RWPE1 (cell line): ENCODE results near the gene TBC1D32.

ENCODE experiments used
- CTCF ChIA-PET: fragments of 350-600 bp; sonication (Branson Sonifier 250); formaldehyde crosslinking; extraction: SDS; loops from one replicate; lab custom pipeline; 2021; lab: Yijun Ruan, JAX
- POLR2A ChIA-PET: fragments of 400-600 bp; formaldehyde crosslinking; extraction: SDS; loops from one replicate; lab custom pipeline; 2020; ENCODE audit warnings: antibody characterized with exemption; ENCODE audit not compliant: low non-redundant PET; lab: Yijun Ruan, JAX
- DNase-seq: peaks from one replicate; pipeline ENCODE4 v3.0.0; 2012; ENCODE audit warnings: low spot score
- H3K27ac ChIP-seq: fragments of 450-650 bp; 2 replicates; pipeline ENCODE4 v1.5.1; 2017
- TF ChIP-seq, protein P1 (sequence below): fragments of 450-650 bp; conservative IDR thresholded peaks from 2 replicates; pipeline ENCODE4 v1.5.1; 2017; ENCODE audit warnings: low read depth, mild to moderate bottlenecking

Gene TBC1D32

DNA sequence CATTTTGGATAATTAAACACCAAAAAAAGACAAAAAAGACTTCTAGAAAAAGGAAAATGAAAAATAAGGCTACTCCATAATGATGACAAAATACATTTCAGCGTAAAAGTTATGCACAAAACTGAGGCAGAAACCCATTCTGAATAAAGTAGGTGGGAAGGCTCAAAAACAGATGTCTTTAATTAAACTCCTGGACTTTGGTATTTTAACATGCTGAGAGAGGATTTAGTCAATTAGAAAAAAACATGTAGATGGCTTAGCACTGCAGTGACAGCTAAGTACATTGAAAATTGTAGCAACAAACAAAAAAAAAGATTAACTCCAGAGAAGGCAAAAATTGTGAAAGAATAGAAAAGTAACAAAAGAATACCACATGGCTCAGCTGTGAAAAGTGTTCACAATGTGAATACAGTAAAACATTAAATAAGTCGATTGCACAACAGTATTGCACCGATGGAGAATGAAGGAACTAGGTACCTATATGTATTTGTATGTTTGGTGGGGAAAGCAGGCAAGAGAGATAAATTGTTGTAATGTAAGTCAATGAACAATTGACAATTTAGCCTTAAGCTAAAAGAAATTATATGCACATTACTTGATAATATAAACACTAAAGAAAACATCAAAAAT lies 59.5 kb downstream of the TBC1D32 start:
- no peak for DNase-seq
- no peak overlapping the region for H3K27ac ChIP-seq
- TF ChIP-seq, protein P1, sequence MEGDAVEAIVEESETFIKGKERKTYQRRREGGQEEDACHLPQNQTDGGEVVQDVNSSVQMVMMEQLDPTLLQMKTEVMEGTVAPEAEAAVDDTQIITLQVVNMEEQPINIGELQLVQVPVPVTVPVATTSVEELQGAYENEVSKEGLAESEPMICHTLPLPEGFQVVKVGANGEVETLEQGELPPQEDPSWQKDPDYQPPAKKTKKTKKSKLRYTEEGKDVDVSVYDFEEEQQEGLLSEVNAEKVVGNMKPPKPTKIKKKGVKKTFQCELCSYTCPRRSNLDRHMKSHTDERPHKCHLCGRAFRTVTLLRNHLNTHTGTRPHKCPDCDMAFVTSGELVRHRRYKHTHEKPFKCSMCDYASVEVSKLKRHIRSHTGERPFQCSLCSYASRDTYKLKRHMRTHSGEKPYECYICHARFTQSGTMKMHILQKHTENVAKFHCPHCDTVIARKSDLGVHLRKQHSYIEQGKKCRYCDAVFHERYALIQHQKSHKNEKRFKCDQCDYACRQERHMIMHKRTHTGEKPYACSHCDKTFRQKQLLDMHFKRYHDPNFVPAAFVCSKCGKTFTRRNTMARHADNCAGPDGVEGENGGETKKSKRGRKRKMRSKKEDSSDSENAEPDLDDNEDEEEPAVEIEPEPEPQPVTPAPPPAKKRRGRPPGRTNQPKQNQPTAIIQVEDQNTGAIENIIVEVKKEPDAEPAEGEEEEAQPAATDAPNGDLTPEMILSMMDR: no peak
- ChIA-PET CTCF (no interaction called here), POLR2A (no interaction called here)

DNA sequence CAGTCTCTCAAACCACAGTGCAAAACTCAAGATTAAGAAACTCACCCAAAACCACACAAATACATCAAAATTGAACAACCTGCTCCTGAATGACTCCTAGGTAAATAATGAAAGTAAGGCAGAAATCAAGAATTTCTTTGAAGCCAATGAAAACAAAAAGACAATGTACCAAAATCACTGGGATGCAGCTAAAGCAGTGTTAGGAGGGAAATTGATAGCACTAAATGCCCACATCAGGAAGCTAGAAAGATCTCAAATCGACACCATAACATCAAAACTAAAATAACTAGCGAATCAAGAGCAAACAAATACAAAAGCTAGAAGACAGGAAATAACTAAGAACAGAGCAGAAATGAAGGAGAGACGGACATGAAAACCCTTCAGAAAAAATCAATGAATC lies 70.5 kb downstream of the TBC1D32 start:
- CTCF ChIA-PET: no interaction called here

DNA sequence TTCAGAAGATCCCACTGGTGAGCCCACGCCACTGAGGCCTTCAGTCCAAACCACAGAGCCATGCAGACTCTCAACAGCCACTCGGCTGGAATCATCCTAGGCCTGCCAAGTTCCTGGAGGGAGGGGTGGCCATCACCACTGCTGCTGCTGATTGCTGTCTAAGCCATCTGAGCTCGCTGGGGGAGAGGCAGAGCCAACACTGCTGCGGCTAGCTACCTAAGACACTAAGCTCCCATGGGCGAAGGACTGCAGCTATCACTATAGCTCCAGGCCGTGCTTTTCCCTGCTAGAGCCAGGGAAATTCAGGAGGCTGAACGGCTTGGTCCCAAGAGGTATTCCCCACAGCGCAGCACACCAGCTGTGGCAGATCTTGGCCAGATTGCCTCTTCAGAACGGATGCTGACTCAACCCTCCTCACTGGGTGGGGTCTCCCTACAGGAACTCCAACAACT lies 73.6 kb downstream of the TBC1D32 start:
- DNase-seq: no peak
- ChIA-PET POLR2A (no interaction called here), CTCF (no interaction called here)
- H3K27ac ChIP-seq: peak overlapping the region; percentile 27
- TF ChIP-seq, protein P1: no peak

More for the DNA sequence above, 70.5 kb downstream of the TBC1D32 start:
- TF ChIP-seq, protein P1: no peak
- H3K27ac ChIP-seq: no peak overlapping the region
- DNase-seq: no peak
- POLR2A ChIA-PET: no interaction called here

- TF ChIP-seq, protein P1: no peak
- POLR2A ChIA-PET: no interaction called here
- CTCF ChIA-PET: interaction anchor here (0.6 kb wide), 1 partner anchor 1598 kb away, joined by 3 read pairs; no protein-coding TSS in a partner anchor
- no peak overlapping the region for H3K27ac ChIP-seq
- DNase-seq: no peak
Observed at GRCh38 chr6:121247386-121247785, 86.9 kb downstream of the TBC1D32 start.

GRCh38 chr6:121242386-121242785 lies 91.9 kb downstream of the TBC1D32 start:
- CTCF ChIA-PET: interaction anchor here (0.6 kb wide), 1 partner anchor 193 kb away, joined by 3 read pairs; no protein-coding TSS in a partner anchor
- POLR2A ChIA-PET: no interaction called here
- TF ChIP-seq, protein P1: no peak
- DNase-seq: no peak
- H3K27ac ChIP-seq: no peak overlapping the region

DNA sequence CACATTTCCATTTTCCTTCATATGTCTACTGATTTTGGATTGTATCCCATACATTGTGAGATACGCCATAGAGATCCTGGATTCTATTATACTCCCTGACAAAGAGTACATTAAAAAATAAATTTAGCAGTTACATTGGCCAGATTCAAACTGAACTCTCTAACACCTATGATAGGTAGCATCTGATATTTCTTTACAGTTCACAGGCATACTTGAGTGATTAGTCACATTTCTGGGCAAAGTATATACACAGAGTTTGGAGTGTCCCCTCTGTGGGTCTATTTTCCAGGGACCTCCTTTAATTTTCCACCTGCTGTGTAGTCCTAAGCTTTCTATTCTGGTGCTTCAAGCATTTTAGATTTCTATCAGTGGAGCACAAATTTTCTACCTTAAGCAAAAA lies 96.4 kb downstream of the TBC1D32 start:
- H3K27ac ChIP-seq: no peak overlapping the region
- POLR2A ChIA-PET: no interaction called here
- CTCF ChIA-PET: no interaction called here
- TF ChIP-seq, protein P1: no peak
- DNase-seq: no peak
